NCI-H524 (cell line): Measurements from ENCODE around the gene TNFSF9.

Source experiments
- DNase-seq, 2 experiments: peaks; one replicate each; lab custom pipeline; 2025; lab: John Stamatoyannopoulos, UW

Gene TNFSF9, protein sequence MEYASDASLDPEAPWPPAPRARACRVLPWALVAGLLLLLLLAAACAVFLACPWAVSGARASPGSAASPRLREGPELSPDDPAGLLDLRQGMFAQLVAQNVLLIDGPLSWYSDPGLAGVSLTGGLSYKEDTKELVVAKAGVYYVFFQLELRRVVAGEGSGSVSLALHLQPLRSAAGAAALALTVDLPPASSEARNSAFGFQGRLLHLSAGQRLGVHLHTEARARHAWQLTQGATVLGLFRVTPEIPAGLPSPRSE

DNA sequence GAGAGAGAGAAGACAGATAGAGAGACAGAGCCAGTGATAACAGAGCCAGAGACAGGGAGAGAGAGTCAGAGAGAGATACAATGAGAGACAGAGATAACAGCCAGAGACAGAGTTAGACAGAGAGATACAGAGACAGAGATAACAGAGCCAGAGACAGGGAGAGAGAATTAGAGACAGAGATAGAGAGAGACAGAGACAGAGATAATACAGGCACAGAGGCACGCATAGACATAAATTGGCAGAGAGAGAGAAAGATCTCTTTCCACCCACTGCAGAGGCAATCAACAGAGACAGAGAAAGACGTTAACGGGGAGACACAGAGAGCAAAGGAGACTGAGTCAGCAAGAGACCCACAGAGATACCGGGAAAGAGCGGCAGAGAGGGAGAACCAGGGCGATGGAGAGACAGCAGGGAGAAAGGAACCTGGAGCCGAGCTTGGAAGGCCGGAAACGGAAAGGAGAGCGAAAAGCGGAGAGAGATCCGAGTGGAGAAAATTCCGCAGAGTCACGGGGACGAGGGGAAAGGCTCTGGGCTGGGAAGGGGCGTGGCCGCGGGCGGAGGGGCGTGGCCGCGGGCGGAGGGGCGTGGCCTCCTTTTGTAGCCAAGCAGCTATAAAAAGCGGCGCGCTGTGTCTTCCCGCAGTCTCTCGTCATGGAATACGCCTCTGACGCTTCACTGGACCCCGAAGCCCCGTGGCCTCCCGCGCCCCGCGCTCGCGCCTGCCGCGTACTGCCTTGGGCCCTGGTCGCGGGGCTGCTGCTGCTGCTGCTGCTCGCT lies at the start of gene TNFSF9:
TSS of gene TNFSF9 (plus strand) at position 641 of the 777 bp plus-strand sequence. CDS start at position 652, 11 bp downstream.
- DNase-seq, result peak; percentile 7 to 24

DNA sequence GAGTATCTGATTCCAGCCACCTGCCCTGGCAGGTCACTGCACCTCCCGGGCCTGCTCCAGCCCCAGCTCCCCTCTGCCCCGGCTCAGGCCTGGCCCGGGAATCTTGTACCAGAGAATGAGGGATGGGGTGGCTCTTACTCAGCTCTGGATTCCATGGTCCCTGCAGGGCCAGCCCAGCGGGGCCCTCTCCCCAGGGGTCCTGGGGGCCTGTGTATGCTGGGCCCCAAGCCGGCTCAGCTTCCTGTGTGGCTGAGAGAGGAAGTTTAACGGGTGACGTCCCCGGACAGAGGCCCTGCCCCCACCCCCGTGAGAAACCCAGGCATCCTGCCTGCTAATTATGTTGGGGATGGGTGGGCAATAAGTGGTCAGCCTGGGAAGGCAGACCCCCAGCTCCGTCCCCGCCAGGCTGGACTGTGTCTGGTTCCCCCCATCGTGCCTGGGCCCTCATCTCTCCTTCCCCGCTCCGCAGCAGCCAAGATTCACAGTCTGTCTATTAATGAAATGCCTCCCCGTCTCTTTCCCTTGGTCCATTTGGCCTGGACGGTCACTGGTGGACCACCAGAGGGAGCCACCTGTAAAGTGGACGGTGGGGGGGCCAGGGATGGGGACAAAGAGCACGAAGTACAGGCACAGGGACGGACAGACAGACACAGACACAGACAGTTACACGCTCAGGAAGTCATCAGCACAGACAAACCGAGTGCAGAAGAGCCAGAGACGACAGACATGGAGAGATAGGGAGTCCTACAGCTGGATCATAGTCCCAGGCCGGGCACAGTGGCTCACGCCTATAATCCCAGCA lies 49.1 kb upstream of the TNFSF9 start, which contains the start of gene DENND1C:
TSS of gene DENND1C (minus strand) at position 247 of the 802 bp plus-strand sequence. CDS start at position 155, 92 bp downstream.
- DNase-seq, result peak in 1 of 2 experiments; percentile 34

DNA sequence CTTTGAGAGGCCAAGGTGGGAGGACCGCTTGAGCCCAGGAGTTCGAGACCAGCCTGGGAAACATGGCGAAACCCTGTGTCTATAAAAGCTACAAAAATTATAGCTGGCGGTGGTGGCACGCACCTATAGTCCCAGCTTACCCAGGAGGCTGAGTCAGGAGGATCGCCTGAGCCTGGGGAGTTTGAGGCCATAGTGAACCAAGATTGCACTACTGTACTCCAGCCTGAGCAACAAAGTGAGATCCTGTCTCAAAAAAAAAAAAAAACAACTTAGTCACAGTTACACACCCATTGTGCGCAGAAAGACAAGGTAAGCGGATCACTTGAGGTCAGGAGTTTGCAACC lies 48.5 kb upstream of the TNFSF9 start:
- no peak for DNase-seq

DNA sequence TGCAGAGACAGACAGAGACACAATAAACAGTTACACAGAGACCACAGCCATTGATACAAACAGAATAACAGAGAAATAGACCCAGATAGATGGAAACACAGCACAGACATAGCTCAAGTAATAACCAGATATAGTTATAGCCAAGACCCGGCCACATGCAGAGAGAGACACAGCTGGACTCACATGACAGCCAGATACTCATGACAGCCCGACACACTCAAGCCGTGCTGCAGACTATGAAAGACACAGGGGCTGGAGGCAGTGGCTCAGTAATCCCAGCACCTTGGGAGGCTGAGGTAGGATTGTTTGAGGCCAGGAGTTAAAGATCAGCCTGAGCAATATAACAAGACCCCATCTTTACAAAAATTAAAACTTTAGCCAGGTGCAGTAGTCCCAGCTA lies 47.6 kb upstream of the TNFSF9 start:
- DNase-seq, result no peak

DNA sequence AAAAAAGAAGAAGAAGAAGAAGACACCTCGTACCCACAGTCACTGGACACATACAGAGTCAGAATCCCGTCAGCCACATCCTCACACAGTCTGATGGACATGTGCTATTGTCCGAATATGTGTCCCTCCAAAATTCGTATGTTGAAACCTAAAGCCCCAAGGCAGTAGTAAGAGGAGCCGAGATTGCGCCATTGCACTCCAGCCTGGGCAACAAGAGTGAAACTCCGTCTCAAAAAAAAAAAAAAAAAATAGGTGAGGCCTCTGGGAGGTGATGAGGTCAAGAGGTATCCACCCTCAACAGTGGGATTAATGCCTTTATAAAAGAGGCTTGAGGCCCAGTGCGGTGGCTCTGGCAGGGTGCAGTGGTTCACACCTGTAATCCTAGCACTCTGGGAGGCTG lies 46.6 kb upstream of the TNFSF9 start:
- DNase-seq, result no peak

DNA sequence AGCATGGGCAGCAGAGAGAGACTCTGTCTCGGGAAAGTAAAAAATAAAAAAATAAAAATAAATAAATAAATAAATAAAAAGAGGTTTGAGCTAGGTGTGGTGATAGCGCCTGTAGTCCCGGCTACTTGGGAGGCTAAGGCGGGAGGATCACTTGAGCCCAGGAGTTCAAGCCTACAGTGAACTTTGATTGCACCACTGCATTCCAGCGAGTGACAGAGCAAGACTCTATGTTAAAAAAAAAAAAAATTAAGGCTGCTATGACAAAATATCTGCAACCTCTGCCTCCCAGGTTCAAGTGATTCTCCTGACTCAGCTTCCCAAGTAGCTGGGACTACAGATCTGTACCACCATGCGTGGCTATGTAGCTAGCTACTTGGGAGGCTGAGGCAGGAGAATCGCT lies 46.0 kb upstream of the TNFSF9 start:
- no peak for DNase-seq

DNA sequence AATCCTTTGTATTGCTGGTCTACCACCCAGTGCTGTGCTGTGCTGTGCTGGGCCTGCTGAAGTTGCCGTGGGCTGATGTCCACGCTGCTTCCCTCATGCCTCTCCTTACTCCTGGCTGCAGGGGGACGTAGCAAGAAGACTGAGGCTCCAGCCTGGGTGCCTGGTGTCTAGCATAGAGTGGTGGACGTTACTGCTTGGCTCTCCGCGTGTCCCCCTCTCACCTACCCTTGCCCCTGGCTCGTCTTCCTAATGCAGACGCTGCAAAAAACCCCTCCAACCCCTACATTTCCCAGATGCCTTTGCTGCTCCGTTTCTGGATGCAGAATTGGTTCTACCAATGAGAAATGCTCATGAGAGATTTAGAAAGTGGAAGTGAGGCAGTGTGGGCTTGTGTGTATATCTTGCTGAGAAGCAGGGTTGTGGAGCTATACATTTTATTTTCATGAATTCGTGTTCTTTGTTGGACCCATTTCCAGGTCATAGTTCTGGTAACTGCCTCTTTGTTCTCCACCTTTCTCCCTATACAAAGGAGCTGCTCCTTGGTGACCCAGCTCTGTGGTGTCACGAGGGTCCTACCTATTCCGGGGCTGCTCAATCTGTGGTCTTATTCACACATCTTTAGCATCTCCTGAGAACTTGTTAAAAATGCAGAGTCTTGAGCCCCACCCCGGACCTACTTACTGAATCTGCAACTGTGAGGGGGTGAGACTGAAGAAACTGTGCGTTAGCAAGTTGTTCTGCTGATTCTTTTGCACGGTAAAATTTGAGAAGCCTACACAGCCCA lies 41.4 kb upstream of the TNFSF9 start:
- DNase-seq, result no peak

DNA sequence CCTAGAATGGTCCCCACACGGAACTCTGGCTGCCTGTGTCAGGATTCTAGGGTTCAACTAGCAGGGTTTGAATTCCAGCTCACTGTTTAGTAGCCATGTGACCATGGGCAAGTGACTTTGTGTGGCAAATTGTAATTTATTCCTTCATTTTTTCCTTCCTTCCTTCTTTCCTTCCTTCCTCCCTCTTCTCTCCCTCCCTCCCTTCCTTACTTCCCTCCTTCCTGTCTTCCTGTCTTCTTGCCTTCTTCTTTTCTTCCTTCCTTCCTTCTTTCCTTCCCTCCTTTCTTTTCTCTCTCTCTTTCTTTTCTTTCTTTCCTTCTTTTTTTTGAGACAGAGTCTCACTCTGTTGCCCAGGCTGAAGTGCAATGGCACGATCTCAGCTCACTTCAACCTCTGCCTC lies 40.7 kb upstream of the TNFSF9 start:
- no peak for DNase-seq

DNA sequence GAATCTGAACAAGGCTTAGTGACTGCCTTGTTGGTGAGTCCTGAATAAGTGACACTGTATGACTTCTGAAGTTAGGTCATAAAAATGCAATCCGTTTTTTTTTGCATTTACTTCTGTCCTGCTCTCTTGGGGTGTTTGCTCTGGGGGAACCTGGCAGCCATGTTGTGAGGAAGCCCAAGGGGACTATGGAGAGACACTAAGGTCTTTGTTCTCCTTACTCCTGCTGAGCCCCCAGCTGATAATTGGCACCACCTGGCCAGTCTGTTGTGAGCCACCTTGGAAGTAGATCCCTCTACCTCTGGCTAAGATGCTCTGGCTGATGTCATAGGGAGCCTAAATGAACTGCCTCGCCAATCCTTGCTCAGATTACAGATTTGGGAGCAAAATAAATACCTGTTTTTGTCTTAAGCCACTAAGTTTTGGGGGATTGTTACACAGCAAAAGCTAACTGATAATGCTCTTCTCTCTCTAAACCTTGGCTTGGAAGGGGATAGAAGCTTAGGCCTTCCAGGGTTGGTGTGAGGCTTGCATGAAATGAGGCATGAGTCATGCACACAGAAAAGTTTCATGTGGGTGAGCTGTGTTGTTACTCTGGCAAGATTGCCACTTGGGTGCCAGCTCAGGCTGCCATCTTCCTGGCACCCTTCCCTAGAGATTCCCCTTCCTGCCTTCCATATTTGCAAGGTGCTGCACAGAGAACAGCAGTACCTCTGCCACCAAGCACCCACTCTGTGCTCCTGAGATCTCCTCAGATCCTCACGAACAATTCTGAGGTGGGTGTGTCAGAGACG lies 38.8 kb upstream of the TNFSF9 start:
- no peak for DNase-seq

DNA sequence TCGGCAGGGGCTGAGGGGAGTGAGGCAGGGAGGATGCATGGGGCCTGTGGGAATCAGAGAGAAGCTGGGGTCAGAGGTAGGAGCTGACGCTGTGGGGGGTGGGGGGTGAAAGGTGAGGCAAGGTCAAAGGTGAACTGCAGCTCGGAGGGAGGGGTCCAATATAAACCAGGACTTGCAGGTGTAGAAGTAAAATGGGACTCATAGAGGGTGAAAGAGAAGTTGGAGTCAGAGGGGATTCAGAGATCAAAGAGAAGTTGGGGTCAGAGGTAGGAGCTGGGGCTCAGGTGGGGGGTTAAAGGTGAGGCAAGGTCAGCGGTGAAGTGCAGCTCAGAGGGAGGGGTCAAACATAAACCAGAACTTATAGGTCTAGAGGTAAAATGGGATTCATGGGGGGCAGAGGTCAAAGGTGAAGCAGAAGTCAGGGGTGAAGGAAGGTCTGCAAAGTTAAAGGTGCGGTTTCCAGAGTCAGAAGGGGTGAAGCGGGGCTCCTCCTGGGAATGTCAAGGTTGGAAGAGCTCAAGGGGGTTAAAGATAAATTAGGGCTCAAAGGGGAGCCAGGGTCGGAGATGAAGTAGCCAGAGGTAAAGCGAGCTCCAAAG lies 36.3 kb upstream of the TNFSF9 start:
- DNase-seq, result no peak

DNA sequence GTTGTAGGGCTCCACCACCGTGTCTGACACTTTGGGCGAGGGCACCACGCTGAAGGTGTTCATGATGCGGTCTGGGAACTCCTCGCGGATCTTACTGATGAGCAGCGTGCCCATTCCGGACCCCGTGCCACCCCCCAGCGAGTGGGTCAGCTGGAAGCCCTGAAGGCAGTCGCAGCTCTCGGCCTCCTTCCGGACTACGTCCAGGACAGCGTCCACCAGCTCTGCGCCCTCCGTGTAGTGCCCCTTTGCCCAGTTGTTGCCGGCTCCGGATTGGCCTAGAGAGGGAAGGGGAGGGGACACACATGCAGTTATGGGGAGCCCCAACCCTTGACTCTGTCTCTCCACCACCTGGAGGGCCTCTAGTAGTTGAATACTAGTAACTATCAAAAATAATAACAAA lies 34.9 kb upstream of the TNFSF9 start:
- no peak for DNase-seq

DNA sequence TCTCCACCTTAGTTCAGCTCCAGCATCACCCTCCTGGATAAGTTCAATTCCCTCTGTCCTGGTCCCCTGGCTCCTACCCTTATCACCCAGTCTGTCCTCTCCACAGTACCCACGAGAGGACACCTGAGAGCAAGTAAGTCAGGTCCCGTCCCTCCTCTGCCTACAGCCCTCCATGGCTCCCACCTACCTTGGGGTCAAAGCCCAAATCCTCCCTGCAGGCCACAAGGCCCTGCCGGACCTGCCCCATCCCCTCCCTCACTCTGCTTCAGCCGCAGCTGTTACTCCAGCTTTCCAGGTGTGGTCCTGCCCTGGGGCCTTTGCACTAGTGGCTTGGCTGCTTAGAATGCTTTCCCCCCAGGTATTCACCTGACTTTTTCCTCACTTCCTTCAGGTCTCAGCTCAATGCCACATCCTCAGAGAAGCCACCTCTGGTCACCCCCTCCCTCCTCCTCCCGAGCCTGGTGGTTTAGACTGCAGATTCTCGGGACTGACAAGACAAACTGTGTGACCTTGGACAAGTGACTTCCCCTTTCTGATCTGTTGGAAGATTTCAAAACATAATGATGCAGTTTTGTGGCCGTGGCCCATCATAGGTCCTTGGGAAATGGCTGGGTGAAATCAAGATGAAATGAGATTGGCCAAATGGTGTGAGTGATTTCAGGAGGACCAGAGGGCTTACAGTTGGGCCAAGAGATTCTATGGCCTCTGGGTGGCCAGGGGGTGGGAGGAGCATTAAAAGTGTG lies 32.4 kb upstream of the TNFSF9 start:
- DNase-seq, result no peak

DNA sequence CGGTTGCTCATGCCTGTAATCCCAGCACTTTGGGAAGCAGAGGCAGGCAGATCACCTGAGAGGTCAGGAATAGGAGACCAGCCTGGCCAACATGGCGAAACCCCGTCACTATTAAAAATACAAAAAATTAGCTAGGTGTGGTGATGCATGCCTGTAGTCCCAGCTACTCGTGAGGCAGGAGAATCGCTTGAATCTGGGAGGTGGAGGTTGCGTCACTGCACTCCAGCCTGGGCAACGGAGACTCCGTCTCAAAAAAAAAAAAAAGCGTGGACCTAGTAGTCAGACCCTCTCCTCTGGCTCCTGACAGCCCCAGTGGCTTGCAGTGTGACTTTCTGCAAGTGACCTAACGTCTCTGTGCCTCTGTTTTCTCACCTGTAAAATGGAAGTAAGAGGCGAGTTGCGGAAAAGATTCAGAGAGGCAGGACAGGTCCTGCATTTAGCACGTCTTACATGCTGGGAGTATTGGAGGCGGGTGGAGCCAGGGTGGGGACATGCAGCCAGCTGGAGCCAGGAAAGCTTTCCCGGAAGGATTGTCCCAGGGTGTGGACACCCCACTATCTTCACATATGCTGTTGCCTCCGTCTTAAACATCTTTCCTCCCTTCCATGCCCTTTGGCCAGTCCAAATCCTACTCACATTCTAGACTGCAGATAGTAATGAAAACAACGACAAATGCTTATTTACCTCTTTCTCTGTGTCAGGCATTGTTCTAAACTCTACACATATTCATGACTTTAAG lies 31.6 kb upstream of the TNFSF9 start:
- DNase-seq, result no peak

DNA sequence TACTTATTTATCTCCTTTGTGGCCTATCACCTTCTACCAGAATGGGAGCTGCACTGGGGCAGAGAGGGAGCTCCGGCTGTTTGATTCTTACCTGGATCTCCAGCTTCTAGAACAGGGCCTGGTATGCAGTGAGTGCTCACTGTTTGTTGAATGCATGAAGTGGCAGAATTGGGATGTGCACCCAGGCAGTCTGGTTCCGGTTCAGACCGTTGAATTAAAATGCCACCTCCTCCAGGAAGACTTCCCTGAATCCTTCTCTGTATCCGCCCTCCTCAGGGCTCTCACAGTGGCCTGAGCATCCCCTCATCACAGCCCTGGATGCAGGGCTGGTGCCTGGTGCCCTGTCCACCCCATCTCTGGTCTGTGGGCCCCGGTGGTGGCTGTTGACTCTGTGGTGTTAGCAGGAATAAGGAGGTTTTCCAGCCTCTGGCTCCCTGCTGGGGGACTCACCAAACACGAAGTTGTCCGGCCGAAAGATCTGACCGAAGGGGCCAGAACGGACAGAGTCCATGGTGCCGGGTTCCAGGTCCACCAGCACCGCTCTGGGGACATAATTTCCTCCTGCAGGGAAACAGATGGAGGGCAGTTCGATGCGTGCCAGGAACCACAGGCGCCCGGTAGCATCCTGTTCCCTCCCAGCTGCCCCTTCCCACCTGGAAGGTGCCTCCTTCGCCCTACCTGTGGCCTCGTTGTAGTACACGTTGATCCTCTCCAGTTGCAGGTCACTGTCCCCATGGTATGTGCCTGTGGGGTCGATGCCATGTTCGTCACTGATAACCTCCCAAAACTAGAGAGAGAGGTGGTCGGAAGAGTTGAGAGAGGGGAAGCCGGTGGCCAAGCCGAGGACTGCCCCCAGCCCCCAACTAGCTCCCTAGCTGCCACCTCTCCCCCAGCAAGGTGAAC lies 29.7 kb upstream of the TNFSF9 start:
- no peak for DNase-seq

DNA sequence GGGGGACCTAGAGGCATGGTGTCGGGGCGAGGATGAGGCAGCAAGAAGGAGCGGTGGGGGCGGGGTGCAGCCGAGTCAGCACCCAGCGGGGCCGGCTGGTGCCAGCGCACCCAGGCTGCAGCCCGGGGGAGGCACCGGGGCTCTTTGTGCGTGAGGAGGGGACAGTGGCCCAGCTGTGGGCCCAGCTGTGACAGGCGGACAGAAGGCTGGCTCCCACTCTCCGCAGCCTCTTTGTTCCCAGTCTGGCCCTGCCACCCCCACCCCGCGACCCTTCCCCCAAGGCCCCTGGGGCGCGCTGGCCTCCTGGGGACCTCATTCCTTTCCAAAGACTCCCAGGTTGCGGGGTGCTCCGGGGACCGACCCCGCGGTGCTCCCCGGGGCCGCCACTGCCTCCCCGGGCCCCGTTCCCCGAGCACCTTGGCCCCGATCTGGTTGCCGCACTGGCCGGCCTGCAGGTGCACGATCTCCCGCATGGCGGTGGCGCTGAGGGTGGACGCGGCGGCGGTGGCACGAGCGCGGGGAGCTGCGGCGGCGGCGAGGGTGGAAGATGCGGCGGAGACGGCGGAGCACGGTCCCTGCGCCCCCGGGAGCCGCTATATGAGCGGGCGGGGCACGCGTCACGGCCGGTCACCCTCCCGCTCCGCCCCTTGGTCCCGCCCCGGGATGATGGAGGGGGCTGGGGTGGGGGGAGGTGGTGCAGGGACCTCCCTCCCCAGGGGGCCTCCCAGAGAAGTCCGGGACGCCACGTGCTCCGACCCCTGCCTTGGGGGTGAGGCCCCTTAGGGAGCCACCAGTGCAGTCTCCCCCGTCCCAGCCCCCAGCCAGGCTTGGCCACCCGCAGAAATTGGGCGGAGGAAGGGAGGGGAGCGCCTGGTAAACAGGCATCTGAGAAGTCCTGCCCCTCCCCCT lies 28.8 kb upstream of the TNFSF9 start, which contains the start of gene TUBB4A:
TSS of gene TUBB4A (minus strand) at position 570 of the 909 bp plus-strand sequence. CDS start at position 473, 97 bp downstream.
- peak in 1 of 2 experiments; percentile 44 for DNase-seq

DNA sequence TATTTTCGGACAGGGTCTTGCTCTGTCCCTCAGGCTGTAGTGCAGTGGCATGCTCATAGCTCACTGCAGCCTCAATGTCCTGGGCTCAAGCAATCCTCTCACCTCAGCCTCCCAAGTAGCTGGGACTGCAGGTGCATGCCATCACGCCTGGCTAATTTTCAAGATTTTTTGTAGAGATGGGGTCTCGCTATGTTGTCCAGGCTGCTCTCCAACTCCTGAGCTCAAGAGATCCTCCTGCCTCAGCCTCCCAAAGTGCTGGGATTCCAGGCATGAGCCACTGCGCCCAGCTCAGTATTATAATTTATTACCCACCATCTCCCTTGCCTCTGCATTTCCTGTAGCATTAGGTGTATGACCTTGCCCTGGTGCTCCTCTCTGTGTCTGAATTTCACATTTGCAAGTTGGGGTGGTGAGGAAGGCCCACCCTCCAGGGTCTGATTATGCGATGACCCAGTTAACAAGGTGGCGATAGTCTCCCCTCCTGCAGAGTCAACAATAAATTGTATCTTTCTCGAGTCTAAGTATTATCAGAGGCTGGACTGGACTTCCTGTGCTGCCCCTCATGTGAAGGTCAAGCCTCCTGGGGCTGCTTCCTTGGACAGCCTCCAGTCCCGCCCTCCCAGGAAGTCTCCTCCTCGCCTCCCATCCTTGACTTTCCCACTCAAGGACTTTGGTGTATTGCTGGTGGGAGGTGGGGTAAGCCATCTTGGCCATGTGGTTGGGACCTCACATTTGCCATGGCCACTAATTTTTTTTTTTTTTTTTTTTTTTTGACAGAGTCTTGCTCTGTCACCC lies 27.2 kb upstream of the TNFSF9 start:
- no peak for DNase-seq
